ENCODE data around the gene LKAAEAR1. TPM values are rescaled to one million over a fixed set of nuclear protein-coding genes. Genes with fewer than 3 reads are reported as not detected.

Gene LKAAEAR1
- total RNA-seq, 5 donors from 2014 or later (not counting 1 experiment from before 2014, with no cell fraction given) = 0.30 to 0.86 (median 0.35) TPM; not detected in 2

- H3K27me3 Mint-ChIP-seq = peaks cover 0 to 13% of the 10 kb centered on the region in 2 donors
- H3K36me3 Mint-ChIP-seq = no peaks in the 10 kb centered on the region
- no peak overlapping the region for H3K27ac Mint-ChIP-seq
- Histone ChIP-seq H3K36me3 (ENCODE audit: control insufficient read depth in 2 of 2, extremely low read depth in 1 of 2, insufficient read depth in 1 of 2, low read length in 1 of 2) (no peaks in the 10 kb centered on the region), H3K9me3 (no peaks in the 10 kb centered on the region), H3K4me3 (ENCODE audit: control insufficient read depth in 1 of 2, extremely low read depth in 1 of 2, low read length in 1 of 2) (no peak overlapping the region), H3K27me3 (replicated peaks in 1 of 2; ENCODE audit: control insufficient read depth in 2 of 2, extremely low read depth in 1 of 2, insufficient read depth in 2 of 2, low read length in 1 of 2) (peaks cover 0 to 44% of the 10 kb centered on the region in 2 experiments), H3K4me1 (ENCODE audit: control insufficient read depth in 1 of 2, extremely low read depth in 1 of 2, insufficient read depth in 2 of 2, low read length in 2 of 2) (peaks cover 0 to 37% of the 10 kb centered on the region in 2 experiments), H3K27ac (ENCODE audit: low read length) (no peak overlapping the region)
- peaks cover 12 to 22% (median 14%) of the 10 kb centered on the region in 3 donors for H3K4me1 Mint-ChIP-seq
- peak overlapping the region in 1 of 3 donors; percentile 71 for H3K4me3 Mint-ChIP-seq
- DNase-seq (no peak), ATAC-seq (replicated peaks in 1 of 4) (no peak)
- CTCF ChIA-PET = interaction anchor here (0.7 to 1.2 kb wide), 3 partner anchors 19 to 416 kb away, joined by 3 to 7 read pairs (median 4); no protein-coding TSS in a partner anchor
- WGBS (ENCODE audit: insufficient coverage) = 57% methylated on average over 10 of the region's 12 CpGs
- H3K9me3 Mint-ChIP-seq = no peaks in the 10 kb centered on the region
- POLR2A ChIA-PET = no interaction called here
Measured at GRCh38 chr20:64058536-64058935, 25.7 kb downstream of the LKAAEAR1 start.

GRCh38 chr20:64057628-64058498, 26.3 kb downstream of the LKAAEAR1 start:
- Histone ChIP-seq H3K4me3 (ENCODE audit: control insufficient read depth in 1 of 2, extremely low read depth in 1 of 2, low read length in 1 of 2) (peak overlapping the region; percentile 31 to 39), H3K4me1 (ENCODE audit: control insufficient read depth in 1 of 2, extremely low read depth in 1 of 2, insufficient read depth in 2 of 2, low read length in 2 of 2) (peaks cover 0 to 34% of the 10 kb centered on the region in 2 experiments), H3K9me3 (no peaks in the 10 kb centered on the region), H3K27ac (ENCODE audit: low read length) (no peak overlapping the region), H3K36me3 (ENCODE audit: control insufficient read depth in 2 of 2, extremely low read depth in 1 of 2, insufficient read depth in 1 of 2, low read length in 1 of 2) (no peaks in the 10 kb centered on the region), H3K27me3 (replicated peaks in 1 of 2; ENCODE audit: control insufficient read depth in 2 of 2, extremely low read depth in 1 of 2, insufficient read depth in 2 of 2, low read length in 1 of 2) (peaks cover 0 to 51% of the 10 kb centered on the region in 2 experiments)
- POLR2A ChIA-PET = no interaction called here
- Mint-ChIP-seq H3K4me3 (peak overlapping the region; percentile 55 to 71 (median 64)), H3K36me3 (no peaks in the 10 kb centered on the region), H3K27ac (no peak overlapping the region), H3K27me3 (peaks cover 6 to 19% of the 10 kb centered on the region in 2 donors), H3K9me3 (no peaks in the 10 kb centered on the region), H3K4me1 (peaks cover 11 to 25% (median 13%) of the 10 kb centered on the region in 3 donors)
- 38% methylated on average over 28 of the region's 33 CpGs for WGBS (ENCODE audit: insufficient coverage)
- DNase-seq (peak; percentile 34 to 86 (median 70)), ATAC-seq (replicated peaks in 1 of 4) (peak; percentile 79 to 84 (median 82))
- CTCF ChIA-PET = interaction anchor here in 1 of 2 donors (0.6 to 1.2 kb wide), 2 partner anchors 18 to 352 kb away, joined by 3 read pairs; no protein-coding TSS in a partner anchor

GRCh38 chr20:64056889-64057627, 27.1 kb downstream of the LKAAEAR1 start:
- Mint-ChIP-seq H3K27ac (peak overlapping the region in 1 of 2 donors; percentile 27), H3K27me3 (peaks cover 6 to 23% of the 10 kb centered on the region in 2 donors), H3K4me1 (peaks cover 11 to 25% (median 13%) of the 10 kb centered on the region in 3 donors), H3K9me3 (no peaks in the 10 kb centered on the region), H3K4me3 (peak overlapping the region; percentile 55 to 71 (median 64)), H3K36me3 (no peaks in the 10 kb centered on the region)
- CTCF ChIA-PET = interaction anchor here (0.6 kb wide), 2 partner anchors 351 to 519 kb away, joined by 3 read pairs; no protein-coding TSS in a partner anchor
- peaks cover 0 to 26% of the 10 kb centered on the region in 2 experiments for H3K4me1 ChIP-seq (ENCODE audit: control insufficient read depth in 1 of 2, extremely low read depth in 1 of 2, insufficient read depth in 2 of 2, low read length in 2 of 2)
- 66% methylated on average over 38 of the region's 39 CpGs for WGBS (ENCODE audit: insufficient coverage)
- no peaks in the 10 kb centered on the region for H3K9me3 ChIP-seq
- DNase-seq (peak in 1 of 35 experiments; percentile 36), ATAC-seq (replicated peaks in 1 of 4) (peak; percentile 27 to 58 (median 42))
- H3K27me3 ChIP-seq (replicated peaks in 1 of 2; ENCODE audit: control insufficient read depth in 2 of 2, extremely low read depth in 1 of 2, insufficient read depth in 2 of 2, low read length in 1 of 2) = peaks cover 0 to 59% of the 10 kb centered on the region in 2 experiments
- peak overlapping the region; percentile 31 to 39 for H3K4me3 ChIP-seq (ENCODE audit: control insufficient read depth in 1 of 2, extremely low read depth in 1 of 2, low read length in 1 of 2)
- H3K36me3 ChIP-seq (ENCODE audit: control insufficient read depth in 2 of 2, extremely low read depth in 1 of 2, insufficient read depth in 1 of 2, low read length in 1 of 2) = no peaks in the 10 kb centered on the region
- H3K27ac ChIP-seq (ENCODE audit: low read length) = no peak overlapping the region
- POLR2A ChIA-PET = no interaction called here

- Mint-ChIP-seq H3K36me3 (no peaks in the 10 kb centered on the region), H3K9me3 (no peaks in the 10 kb centered on the region), H3K4me1 (peaks cover 11 to 25% (median 13%) of the 10 kb centered on the region in 3 donors), H3K27ac (no peak overlapping the region), H3K27me3 (peaks cover 6 to 27% of the 10 kb centered on the region in 2 donors), H3K4me3 (no peak overlapping the region)
- ChIA-PET CTCF (interaction anchor here in 1 of 2 donors (0.6 kb wide), 1 partner anchor 518 kb away, joined by 3 read pairs; no protein-coding TSS in a partner anchor), POLR2A (no interaction called here)
- 66% methylated on average over 7 of the region's 7 CpGs for WGBS (ENCODE audit: insufficient coverage)
- no peak overlapping the region for H3K27ac ChIP-seq (ENCODE audit: low read length)
- H3K27me3 ChIP-seq (replicated peaks in 1 of 2; ENCODE audit: control insufficient read depth in 2 of 2, extremely low read depth in 1 of 2, insufficient read depth in 2 of 2, low read length in 1 of 2) = peaks cover 0 to 64% of the 10 kb centered on the region in 2 experiments
- no peak overlapping the region for H3K4me3 ChIP-seq (ENCODE audit: control insufficient read depth in 1 of 2, extremely low read depth in 1 of 2, low read length in 1 of 2)
- no peaks in the 10 kb centered on the region for H3K9me3 ChIP-seq
- H3K4me1 ChIP-seq (ENCODE audit: control insufficient read depth in 1 of 2, extremely low read depth in 1 of 2, insufficient read depth in 2 of 2, low read length in 2 of 2) = peaks cover 0 to 26% of the 10 kb centered on the region in 2 experiments
- DNase-seq (no peak), ATAC-seq (replicated peaks in 1 of 4) (no peak)
- no peaks in the 10 kb centered on the region for H3K36me3 ChIP-seq (ENCODE audit: control insufficient read depth in 2 of 2, extremely low read depth in 1 of 2, insufficient read depth in 1 of 2, low read length in 1 of 2)
Measured at GRCh38 chr20:64056639-64056888, 27.6 kb downstream of the LKAAEAR1 start.

GRCh38 chr20:64055893-64056638, 28.1 kb downstream of the LKAAEAR1 start:
- Mint-ChIP-seq H3K27me3 (peaks cover 6 to 28% of the 10 kb centered on the region in 2 donors), H3K4me1 (peaks cover 11 to 25% (median 13%) of the 10 kb centered on the region in 3 donors), H3K9me3 (no peaks in the 10 kb centered on the region), H3K4me3 (no peak overlapping the region), H3K27ac (no peak overlapping the region), H3K36me3 (no peaks in the 10 kb centered on the region)
- Histone ChIP-seq H3K4me3 (ENCODE audit: control insufficient read depth in 1 of 2, extremely low read depth in 1 of 2, low read length in 1 of 2) (no peak overlapping the region), H3K27ac (ENCODE audit: low read length) (no peak overlapping the region), H3K36me3 (ENCODE audit: control insufficient read depth in 2 of 2, extremely low read depth in 1 of 2, insufficient read depth in 1 of 2, low read length in 1 of 2) (no peaks in the 10 kb centered on the region), H3K9me3 (no peaks in the 10 kb centered on the region), H3K4me1 (ENCODE audit: control insufficient read depth in 1 of 2, extremely low read depth in 1 of 2, insufficient read depth in 2 of 2, low read length in 2 of 2) (peaks cover 0 to 26% of the 10 kb centered on the region in 2 experiments), H3K27me3 (replicated peaks in 1 of 2; ENCODE audit: control insufficient read depth in 2 of 2, extremely low read depth in 1 of 2, insufficient read depth in 2 of 2, low read length in 1 of 2) (peaks cover 0 to 69% of the 10 kb centered on the region in 2 experiments)
- ChIA-PET POLR2A (no interaction called here), CTCF (interaction anchor here in 1 of 2 donors (0.6 kb wide), 1 partner anchor 518 kb away, joined by 3 read pairs; no protein-coding TSS in a partner anchor)
- no peak for ATAC-seq (replicated peaks in 1 of 4)
- no peak for DNase-seq
- WGBS (ENCODE audit: insufficient coverage) = 69% methylated on average over 15 of the region's 22 CpGs
